Mesodermal cell (in vitro differentiated cells): Measurements from ENCODE around the gene KCTD2.
"Not testable (repeated sequence)": the region's sequence is repeated elsewhere in the genome, so short reads cannot be mapped to it uniquely, and the experiment has no call there.

Experiments used
- H3K27ac ChIP-seq: 2 replicates; pipeline ENCODE4 v1.7.0; 2013; ENCODE audit warnings: mild to moderate bottlenecking, low read depth, low read length, moderate library complexity; ENCODE audit not compliant: severe bottlenecking
- H3K36me3 ChIP-seq: 2 replicates; pipeline ENCODE4 v1.7.1; 2013; ENCODE audit warnings: mild to moderate bottlenecking, low read length, moderate library complexity; ENCODE audit not compliant: control insufficient read depth, insufficient read depth
- H3K4me1 ChIP-seq: one replicate; pipeline ENCODE4 v1.7.1; 2013; ENCODE audit warnings: mild to moderate bottlenecking, low read length; ENCODE audit not compliant: insufficient read depth, control insufficient read depth, poor library complexity, severe bottlenecking
- H3K4me3 ChIP-seq: 2 replicates; pipeline ENCODE4 v1.7.0; 2013; ENCODE audit warnings: low read length, control low read depth, mild to moderate bottlenecking; ENCODE audit not compliant: insufficient read depth, poor library complexity, severe bottlenecking; ENCODE audit errors: extremely low read depth
- H3K9me3 ChIP-seq: 2 replicates; pipeline ENCODE4 v1.7.1; 2013; ENCODE audit warnings: mild to moderate bottlenecking, low read length, moderate library complexity; ENCODE audit not compliant: control insufficient read depth
- WGBS, 2 experiments: methylation state at CpG; one replicate each; pipeline ENCODE4 v1.1.5; 2013; ENCODE audit warnings: missing lambda C conversion rate in 2 of 2; ENCODE audit not compliant: insufficient coverage in 2 of 2; 5-methylcytosine and 5-hydroxymethylcytosine counted together

The KCTD2 gene

DNA sequence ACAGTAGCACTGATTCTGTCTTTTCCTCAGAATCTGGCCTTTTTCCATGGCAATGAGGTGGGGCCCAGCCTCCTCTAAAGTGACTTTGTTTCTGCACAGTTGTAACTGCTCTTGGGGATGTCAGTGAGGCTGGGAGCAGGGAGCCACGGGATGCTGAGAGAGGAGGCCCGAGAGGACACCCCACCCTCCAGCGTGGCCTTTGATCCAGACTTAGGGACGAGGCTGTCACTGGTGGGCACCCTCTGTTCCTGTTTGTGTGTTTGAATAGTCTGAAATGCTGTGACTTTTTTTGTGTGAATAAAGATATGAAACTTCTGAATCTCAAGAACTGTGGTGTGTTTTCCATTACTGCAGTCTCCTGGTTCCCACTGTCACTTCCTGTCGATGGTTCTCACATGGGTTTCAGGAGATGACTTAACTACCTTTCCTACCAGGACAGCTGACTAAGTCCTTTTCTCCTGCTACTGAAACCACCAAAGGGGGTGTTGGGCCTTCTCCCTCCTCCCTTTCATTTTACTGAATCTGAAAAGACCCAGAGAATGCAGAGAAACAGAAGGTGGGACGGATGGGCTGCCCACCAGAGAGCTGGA, 18.6 kb downstream of the KCTD2 start:
- Histone ChIP-seq H3K4me3 (no peak overlapping the region), H3K4me1 (peaks cover 6% of the 10 kb centered on the region), H3K9me3 (no peaks in the 10 kb centered on the region), H3K27ac (no peak overlapping the region), H3K36me3 (peaks cover 48% of the 10 kb centered on the region)
- WGBS, 2 experiments, result 98 to 100% methylated on average over 5 of the region's 6 CpGs

GRCh38 chr17:75067856-75068255, 20.8 kb downstream of the KCTD2 start:
- Histone ChIP-seq H3K27ac (no peak overlapping the region), H3K4me1 (peaks cover 6% of the 10 kb centered on the region), H3K4me3 (no peak overlapping the region), H3K9me3 (no peaks in the 10 kb centered on the region), H3K36me3 (peaks cover 27% of the 10 kb centered on the region)
- 86 to 100% methylated on average over 1 of the region's 4 CpGs for WGBS, 2 experiments

DNA sequence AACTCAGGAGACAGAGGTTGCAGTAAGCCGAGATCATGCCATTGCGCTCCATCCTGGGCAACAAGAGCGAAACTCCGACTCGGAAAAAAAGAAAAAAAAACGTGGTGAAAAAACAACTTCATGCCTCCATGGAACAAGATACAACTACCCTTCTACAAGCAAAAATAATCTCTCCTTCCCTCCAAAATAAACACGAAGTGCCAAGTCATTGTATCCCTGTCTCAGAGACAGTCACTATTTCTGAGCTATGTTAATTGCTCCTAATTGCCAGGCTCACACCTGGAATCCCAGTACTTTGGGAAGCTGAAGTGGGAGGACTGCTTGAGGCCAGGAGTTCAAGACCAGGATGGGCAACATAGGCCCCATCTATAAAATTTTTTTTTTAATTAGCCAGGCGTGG, 21.7 kb downstream of the KCTD2 start:
- 81 to 88% methylated on average over 3 of the region's 8 CpGs for WGBS, 2 experiments
- Histone ChIP-seq H3K27ac (no peak overlapping the region), H3K4me3 (no peak overlapping the region), H3K9me3 (no peaks in the 10 kb centered on the region), H3K36me3 (peaks cover 18% of the 10 kb centered on the region), H3K4me1 (peaks cover 6% of the 10 kb centered on the region)

DNA sequence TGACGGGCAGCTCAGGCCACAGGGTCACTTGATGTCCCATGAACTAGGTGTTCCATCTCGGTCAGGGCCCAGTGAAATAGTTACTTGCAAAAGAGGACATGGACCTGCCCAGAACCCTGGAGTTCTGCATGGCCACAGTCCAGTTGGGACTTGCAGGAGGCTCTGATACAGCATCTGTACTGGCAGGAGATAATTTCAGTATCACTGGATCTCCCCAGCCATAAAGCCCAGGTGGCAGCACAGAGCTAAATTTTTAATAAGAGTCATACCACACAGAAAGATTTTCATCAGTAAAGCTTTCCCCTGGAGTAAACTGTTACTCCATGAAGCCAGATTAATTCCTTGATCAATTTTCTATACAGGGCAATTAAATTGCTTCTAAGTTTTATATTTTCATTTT, 22.8 kb downstream of the KCTD2 start:
- whole genome bisulfite sequencing, 2 experiments, result 94 to 96% methylated on average over 2 of the region's 2 CpGs

DNA sequence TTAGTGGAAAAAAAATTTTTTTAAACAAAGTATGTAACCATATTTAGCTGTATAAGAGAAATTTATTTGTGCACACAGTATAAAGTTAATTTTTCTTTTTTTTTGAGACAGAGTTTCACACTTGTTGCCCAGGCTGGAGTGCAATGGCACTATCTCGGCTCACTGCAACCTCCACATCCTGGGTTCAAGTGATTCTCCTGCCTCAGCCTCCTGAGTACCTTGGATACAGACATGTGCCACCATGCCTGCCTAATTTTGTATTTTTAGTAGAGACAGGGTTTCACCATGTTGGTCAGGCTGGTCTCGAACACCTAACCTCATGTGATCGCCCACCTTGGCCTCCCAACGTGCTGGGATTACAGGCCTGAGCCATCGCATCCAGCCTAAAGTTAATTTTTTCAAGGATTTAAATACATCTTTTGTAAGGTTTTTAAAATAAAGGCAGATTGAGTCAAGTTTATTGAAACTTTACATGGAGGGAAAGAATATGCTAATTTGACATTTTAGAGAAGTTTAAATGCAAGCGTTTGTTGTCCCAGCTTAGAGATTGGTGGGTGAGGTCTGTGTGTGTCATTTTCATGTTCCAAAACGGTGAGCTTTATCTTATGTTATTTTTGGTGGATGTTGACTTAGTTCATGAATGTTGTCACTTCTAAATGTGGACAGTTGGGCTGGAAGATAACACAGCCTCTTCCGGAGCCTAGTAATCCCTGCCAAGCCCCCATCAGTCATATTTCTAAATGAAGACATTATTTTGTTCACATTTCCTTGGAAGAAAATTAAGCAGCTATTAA, 24.6 kb downstream of the KCTD2 start:
- not testable (repeated sequence) for H3K4me3 ChIP-seq, H3K27ac ChIP-seq, H3K4me1 ChIP-seq, H3K36me3 ChIP-seq, H3K9me3 ChIP-seq
- WGBS, 2 experiments, result 96% methylated on average over 6 to 7 of the region's 8 CpGs

More for the DNA sequence above, 22.8 kb downstream of the KCTD2 start:
- no peak overlapping the region for H3K4me3 ChIP-seq
- peaks cover 6% of the 10 kb centered on the region for H3K4me1 ChIP-seq
- H3K27ac ChIP-seq, result no peak overlapping the region
- H3K36me3 ChIP-seq, result peaks cover 8% of the 10 kb centered on the region
- no peaks in the 10 kb centered on the region for H3K9me3 ChIP-seq

DNA sequence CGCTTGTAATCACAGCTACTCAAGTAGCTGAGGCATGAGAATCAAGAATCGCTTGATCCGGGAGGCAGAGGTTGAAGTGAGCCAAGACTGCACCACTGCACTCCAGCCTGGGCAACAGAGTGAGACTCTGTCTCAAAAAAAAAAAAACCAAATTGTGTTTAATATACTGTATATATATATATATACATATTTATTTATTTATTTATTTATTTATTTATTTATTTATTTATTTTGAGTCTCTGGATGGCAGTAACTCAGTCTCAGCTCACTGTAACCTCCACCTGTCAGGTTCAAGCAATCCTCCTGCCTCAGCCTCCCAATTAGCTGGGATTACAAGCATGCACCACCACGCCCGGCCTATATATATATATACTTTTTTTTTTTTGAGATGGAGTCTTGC, 25.9 kb downstream of the KCTD2 start:
- 97 to 100% methylated on average over 3 of the region's 5 CpGs for WGBS, 2 experiments
- not testable (repeated sequence) for H3K4me3 ChIP-seq, H3K4me1 ChIP-seq, H3K36me3 ChIP-seq, H3K27ac ChIP-seq, H3K9me3 ChIP-seq

DNA sequence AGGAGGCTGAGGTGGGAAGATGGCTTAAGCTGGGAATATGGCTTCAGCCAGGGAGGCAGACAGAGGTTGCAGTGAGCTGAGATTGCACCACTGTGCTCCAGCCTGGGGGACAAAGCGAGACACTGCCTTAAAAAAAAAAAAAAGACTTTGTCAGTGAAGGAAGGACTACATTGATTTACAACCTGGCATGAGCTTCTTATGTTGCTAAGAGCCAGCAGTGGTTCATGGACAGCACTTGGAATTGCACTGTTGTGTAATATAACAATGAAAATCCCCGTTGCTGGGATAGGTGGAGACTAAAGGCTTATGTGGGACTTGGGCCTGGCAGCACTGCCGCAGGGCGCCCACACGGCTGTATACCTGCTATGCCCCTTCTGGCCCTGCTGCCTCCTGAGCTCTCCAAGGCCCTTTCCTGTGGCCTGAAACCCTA, 26.6 kb downstream of the KCTD2 start:
- WGBS, 2 experiments, result 90 to 94% methylated on average over 5 of the region's 5 CpGs
- Histone ChIP-seq H3K4me3 (no peak overlapping the region), H3K36me3 (no peaks in the 10 kb centered on the region), H3K27ac (no peak overlapping the region), H3K4me1 (peaks cover 10% of the 10 kb centered on the region), H3K9me3 (no peaks in the 10 kb centered on the region)

DNA sequence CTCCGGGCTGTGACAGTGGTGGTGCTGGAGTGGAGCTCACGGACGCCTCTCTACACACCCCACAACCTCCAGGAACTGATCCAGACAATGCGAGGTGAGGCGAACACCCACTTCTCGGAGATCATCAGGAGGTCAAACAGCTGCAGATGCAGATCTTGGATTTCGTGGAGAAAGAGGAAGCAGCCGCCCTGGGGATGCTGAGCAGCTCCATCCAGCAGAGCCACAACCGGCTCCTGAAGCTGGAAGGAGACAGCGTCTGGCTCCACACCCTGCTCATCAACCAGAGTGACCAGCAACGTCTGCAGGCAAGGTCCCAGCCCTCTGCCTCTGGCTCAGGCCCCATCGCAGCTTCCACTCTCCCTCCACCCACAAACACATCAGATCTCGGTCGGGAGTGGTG, 27.5 kb downstream of the KCTD2 start:
- Histone ChIP-seq H3K36me3 (no peaks in the 10 kb centered on the region), H3K4me1 (peaks cover 19% of the 10 kb centered on the region), H3K4me3 (no peak overlapping the region), H3K9me3 (no peaks in the 10 kb centered on the region), H3K27ac (no peak overlapping the region)
- WGBS, 2 experiments, result 92 to 96% methylated on average over 11 of the region's 14 CpGs

GRCh38 chr17:75075597-75076336, 28.7 kb downstream of the KCTD2 start:
- no peaks in the 10 kb centered on the region for H3K9me3 ChIP-seq
- H3K4me1 ChIP-seq, result peaks cover 21% of the 10 kb centered on the region
- WGBS, 2 experiments, result 89 to 93% methylated on average over 3 of the region's 4 CpGs
- H3K4me3 ChIP-seq, result no peak overlapping the region
- H3K36me3 ChIP-seq, result no peaks in the 10 kb centered on the region
- H3K27ac ChIP-seq, result no peak overlapping the region

- Histone ChIP-seq H3K4me1 (peaks cover 21% of the 10 kb centered on the region), H3K36me3 (no peaks in the 10 kb centered on the region), H3K27ac (no peak overlapping the region), H3K4me3 (no peak overlapping the region), H3K9me3 (no peaks in the 10 kb centered on the region)
- WGBS, 2 experiments, result 89 to 95% methylated on average over 15 to 26 of the region's 30 CpGs
These were observed 30.1 kb downstream of the KCTD2 start for GRCh38 chr17:75077072-75077495.
